GM13976 (cell line): ENCODE results near the gene BRINP3.

ENCODE experiments used
- DNase-seq: peaks from one replicate; pipeline ENCODE4 v3.0.0; 2012; ENCODE audit warnings: low spot score
- CTCF ChIP-seq: IDR thresholded peaks from 2 replicates; pipeline ENCODE4 v1.5.1; 2012; ENCODE audit warnings: borderline replicate concordance, mild to moderate bottlenecking; ENCODE audit not compliant: insufficient read depth; ENCODE audit errors: extremely low read depth, missing control alignments, control extremely low read depth
- in situ Hi-C: fragments of 300-500 bp; cut with MboI; formaldehyde crosslinking; loops from one replicate; pipeline ENCODE4 v1.12.0; 2022; ENCODE audit warnings: low sequenced_read_pairs, mixed read lengths, inconsistent platforms; ENCODE audit not compliant: unreplicated experiment

BRINP3 gene

GRCh38 chr1:190480231-190480630, 2.6 kb upstream of the BRINP3 start:
- TF ChIP-seq CTCF, result no peak
- in situ Hi-C loops, result no loop called here
- DNase-seq, result no peak

- no peak for TF ChIP-seq CTCF
- in situ Hi-C loops, result no loop called here
- DNase-seq, result no peak
These were observed 1.9 kb upstream of the BRINP3 start for GRCh38 chr1:190479516-190479915.

DNA sequence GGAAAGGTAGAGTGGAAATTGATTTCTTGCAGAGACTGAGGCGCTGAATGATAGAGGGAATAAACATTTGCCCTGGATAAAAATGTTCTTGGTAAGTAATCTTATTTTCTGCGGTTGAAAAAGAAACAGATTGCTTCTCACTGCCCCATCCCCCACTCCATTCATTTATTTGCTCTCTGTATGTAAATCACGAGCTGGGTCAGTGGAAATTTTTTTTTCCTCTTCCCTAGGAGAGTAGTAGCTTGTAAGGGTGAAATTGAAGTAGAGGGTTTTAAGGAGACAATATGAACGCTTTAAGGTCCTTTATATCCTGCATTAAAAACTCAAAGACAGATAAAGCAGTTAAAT, 1.4 kb upstream of the BRINP3 start:
- no peak for TF ChIP-seq CTCF
- in situ Hi-C loops, result no loop called here
- DNase-seq, result no peak

- in situ Hi-C loops, result no loop called here
- DNase-seq, result peak; percentile 16
These were observed 735 bp upstream of the BRINP3 start for GRCh38 chr1:190478149-190479049.

DNA sequence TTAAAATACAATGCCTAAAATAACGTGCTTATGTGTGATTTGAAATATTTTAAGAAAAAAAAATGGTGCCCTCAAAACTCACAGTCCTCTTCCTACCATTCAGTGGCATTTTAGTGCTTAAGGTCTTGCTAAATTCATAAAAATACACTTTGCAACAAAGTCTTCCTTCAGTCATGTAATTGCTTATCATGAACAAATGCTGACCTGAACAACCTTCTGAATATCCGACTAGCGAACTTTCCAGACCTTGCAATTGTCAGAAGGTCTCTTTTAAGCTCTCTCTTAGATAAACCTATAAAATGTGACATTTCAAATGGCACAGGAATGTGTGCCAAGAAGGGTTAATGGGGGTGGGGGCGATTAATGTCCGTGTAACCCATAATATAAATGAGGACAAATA, 858 bp downstream of the BRINP3 start:
- DNase-seq, result no peak
- in situ Hi-C loops, result no loop called here
- no peak for TF ChIP-seq CTCF

More at GRCh38 chr1:190478149-190479049, 735 bp upstream of the BRINP3 start:
- no peak for TF ChIP-seq CTCF

DNA sequence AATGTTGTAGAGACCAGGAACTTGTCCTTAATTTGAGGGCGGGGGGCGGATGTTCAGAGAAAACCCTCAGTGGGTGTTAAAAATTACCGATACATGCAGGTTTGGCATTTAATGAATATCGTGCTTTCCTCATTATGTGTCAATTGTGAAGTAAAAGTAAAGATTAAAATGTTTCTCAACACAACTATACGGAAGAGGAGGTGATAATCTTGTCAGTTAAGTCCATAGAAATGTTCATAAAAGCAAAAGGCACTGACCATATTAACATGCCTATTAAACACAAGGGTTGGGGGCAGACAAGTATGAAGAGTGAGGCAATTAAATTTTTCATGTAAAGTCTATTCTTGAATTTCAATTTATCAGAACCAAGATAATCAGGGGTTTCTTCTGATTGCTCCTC, 1.3 kb downstream of the BRINP3 start:
- in situ Hi-C loops, result no loop called here
- no peak for DNase-seq
- TF ChIP-seq CTCF, result no peak
